CD1c-positive myeloid dendritic cell (primary cell): Measurements from ENCODE around the gene MSS51.

Experiments
- DNase-seq: peaks from one replicate; pipeline ENCODE4 v3.0.0-alpha.2; 2016; ENCODE audit errors: extremely low spot score

The MSS51 gene

DNA sequence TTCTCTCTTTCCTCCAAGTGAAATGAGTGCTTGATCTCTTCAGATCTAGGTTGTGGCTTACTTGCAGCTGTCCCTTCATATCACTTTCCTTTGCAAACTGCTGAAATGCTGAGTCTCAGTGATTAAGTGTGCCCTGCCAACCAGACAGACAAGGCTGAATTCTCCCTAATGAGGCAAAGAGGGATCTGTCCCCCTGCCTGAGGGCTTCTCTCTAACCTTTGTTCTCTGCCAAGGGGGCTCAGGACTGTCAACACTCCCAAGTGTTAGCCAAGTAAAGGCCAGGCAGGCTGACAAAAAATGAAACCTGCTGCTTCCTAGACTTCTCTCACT lies at the start of gene MSS51:
Gene MSS51 (minus strand): TSS at position 24 of the 330 bp plus-strand sequence. CDS start 5,277 bp downstream, outside the sequence.
- DNase-seq, result no peak

DNA sequence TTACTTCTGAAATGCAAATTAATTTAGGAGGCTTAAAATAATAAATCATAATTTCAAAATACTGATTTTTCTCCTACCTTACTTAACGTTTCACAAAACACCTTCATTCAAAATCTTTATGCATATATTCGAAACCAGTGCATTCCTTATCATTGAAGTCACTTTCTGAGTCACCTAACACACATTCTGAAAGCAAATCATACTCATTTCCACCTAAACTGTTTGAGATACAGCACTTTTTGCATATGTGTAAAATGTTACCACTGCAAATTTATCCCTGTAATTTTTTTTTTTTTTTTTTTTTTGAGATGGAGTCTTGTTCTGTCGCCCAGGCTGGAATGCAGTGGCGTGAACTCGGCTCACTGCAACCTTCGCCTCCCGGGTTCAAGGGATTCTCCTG lies 46.8 kb upstream of the MSS51 start:
- DNase-seq, result no peak

DNA sequence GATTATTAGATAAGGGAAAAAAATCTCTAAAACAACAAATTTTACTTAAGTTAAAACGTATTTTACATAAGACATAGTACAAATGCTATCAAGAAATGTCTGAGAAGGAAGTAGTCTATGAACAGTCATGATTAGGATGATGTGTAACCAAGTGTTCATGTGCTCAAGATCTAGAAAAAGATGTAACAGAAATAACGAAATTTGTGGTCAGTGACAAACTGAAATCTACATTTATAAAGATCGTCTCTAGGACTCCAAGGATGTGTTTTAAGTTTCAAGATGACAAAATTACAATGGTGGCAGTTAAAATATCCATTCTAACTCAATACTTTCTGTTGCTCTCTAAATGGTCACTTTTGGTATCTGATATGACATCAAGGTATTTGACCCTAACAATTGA lies 45.3 kb upstream of the MSS51 start:
- DNase-seq, result no peak

DNA sequence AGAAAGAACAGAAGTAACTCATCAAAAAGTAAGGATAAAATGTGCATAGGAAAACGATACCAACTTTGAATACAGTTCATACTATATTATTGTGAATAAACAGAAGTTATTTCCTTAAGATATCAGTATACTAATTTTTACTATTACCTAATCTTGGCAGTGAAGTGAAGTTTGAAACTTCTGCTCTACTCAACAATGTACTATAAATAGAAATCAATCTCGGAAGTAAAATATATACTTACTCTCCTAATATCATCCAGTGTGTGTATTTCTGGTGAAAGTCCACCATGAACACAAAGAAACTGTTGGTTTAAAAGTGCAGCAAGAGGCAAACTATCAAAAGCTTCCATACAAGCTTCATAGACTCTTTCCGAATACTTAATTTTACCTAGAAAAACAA lies 37.9 kb upstream of the MSS51 start:
- DNase-seq, result no peak

DNA sequence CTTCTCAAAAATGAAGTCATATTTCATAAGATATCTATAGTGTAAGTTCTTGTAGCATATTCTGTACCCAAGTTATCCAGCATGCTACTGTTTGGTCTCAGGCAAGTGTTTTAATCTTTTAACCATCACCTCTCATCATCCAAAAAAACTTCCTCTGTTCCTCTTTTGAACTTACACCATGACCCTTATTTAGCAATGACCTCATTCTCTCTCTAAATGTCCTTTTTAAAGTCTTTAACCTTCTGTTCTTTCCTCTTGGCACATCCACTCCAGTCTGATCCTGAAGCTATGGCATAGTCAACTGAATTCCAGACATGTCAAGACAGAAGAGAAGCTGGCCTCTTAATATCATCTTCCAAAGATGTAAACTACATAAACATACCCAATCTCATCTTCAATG lies 36.2 kb upstream of the MSS51 start:
- peak; percentile 28 for DNase-seq

DNA sequence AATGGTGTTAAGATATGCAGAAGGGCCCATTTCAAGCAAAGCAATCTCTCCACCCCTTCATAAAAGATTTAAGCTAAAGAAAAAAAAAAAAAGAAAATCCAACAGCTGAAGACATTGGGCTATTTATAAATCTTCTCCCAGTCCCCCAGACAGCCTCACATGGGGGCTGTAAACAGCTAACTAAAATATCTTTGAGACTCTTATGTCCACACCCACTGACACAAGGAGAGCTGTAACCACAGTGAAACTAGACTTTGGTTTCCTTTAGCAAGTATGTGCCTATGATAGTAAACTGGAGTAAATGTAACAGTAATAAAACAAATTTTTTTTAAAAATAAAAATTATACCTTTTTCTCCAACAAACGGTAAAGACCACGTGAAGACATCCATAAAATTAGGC lies 33.8 kb upstream of the MSS51 start:
- DNase-seq, result no peak

DNA sequence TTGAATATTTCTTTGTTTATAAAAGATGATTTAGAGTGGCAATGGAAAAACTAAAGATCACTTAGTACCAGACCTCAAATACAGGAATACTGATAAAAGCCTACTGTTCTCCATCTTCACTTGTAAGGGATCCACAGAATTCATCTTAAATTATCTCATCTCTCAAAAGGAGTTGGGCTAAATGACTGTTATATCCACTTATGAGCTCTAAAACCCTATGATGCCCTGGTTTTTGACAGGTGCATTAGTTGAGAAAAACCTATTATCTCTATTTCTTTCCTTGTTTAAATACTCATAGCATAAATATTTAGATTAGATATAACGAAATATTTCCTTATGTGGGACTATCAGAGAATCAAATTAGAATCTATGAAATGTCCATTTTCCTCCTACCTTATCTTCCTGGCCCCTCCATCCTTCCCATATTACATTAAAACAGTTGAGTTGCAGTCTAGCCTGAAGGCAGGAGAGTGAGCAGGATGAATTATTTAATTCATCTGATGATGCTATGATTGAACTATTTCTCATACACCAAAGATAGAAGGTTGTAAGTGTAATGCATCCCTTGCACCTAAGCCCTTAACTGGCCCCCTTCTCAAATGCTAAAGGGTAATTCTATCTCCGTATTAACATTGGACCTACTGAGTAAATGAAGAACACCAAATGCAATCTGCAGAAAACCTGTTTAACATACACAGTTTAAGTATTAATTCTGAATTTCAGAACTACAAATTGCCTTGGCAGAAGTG lies 32.8 kb upstream of the MSS51 start:
- DNase-seq, result no peak

DNA sequence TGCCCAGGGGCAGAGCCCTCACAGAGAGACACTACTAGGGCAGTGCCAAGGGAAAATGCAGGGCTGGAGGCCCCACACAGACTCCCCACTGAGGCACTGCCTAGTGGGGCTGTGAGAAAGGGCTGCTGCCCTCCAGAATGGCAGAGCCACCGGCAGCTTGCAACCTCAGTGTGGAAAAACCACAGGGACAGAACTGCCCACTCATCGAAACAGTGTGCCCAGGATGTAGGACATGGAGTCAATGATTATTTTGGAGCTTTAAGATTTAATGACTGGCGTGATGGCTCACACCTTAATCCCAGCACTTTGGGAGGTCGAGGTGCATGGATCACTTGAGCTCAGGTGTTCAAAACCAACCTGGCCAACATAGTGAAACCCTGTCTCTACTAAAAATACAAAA lies 27.5 kb upstream of the MSS51 start:
- DNase-seq, result no peak

DNA sequence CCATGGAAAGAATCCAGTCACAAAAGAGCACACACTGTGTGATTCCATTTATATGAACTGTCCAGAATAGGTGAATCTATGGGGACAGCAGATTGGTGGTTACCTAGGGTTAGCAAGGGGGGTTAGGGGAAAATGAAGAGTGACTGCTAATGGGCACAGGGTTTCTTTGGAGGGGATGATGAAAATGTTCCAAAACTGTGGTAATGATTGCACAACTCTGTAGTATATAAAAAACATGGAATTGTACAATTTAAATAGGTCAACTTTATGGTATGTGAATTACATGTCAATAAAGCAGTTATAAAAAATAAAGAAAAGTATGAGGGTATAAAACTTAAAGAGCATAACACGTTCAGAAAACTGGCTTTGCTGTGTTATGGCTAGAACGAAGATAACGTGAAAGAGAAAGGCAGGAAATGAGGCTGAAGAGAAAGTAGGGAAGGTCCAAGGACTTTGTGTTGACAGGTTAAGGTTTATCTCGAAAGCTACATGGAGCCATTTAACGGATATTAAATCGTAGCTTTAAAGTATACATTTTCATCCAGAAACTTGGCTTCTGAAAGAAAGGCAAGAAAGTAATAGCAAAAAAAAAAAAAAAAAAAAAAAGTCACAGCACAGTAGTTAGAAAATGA lies 26.4 kb upstream of the MSS51 start:
- DNase-seq, result no peak

DNA sequence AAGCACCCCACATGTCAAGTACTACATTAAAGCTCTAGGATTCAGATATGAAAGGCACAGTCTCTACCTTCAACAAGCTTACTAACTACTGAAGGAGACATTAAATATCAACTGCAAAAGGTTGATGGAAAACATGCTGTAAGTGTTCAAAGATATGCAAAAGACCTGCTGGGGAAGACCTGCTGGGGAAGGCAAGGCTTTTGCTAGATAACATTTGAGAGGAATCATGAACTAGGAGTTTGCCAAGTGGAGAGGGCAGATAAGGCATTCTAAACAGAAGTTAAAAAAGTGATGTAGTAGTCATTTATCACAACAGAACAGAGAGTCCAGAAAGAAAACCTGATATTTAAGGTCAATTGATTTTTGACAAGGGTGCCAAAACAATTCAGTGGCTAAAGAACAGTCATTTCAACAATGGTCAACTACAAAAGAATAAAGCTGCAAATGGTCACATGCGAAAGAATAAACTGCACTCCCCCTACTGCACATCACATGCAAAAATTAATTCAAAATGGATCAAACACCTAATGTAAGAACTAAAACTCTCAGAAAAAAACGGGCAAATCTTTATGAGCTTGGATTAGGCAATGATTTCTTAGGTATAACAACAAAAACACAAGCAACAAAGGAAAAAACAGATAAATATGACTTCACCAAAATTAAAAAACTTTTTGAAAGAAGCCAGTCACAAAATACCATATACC lies 23.0 kb upstream of the MSS51 start:
- DNase-seq, result no peak

DNA sequence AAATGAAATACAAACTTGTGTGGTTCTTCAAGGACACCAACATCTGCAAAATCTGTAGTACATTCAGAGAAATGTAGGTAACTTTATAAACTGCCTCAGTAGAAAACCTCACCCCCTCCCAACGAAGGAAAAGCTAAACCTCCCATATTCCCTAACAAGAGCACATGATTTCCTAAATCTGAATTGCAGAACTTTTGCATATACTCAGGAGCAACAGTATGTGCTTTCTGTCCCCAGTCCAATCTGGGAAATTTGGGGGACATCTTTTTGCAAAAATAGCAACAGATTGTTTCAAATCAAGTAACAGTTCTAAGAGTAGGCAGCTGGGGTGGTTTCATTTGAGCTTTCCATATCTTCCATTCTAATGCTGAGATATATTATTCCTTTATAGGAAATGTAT lies 15.8 kb upstream of the MSS51 start:
- DNase-seq, result no peak

DNA sequence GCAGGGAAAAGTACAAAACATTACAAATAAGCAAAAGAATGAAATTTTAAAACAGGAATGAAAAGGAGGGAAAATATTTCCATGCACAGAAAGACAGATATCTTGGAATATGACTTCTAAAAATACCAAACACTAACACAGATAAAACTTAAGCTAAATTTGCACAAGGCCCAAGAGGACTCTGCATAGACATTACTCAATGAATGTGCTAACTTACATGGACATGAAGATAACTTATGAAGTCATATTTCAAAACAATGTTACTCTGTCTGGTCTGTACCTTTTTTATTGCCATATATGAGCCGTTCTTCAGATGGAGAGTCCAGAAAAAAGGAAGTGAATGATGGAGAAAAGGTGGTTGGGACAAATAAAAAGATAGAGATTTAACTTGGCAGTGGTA lies 15.0 kb upstream of the MSS51 start:
- DNase-seq, result no peak

DNA sequence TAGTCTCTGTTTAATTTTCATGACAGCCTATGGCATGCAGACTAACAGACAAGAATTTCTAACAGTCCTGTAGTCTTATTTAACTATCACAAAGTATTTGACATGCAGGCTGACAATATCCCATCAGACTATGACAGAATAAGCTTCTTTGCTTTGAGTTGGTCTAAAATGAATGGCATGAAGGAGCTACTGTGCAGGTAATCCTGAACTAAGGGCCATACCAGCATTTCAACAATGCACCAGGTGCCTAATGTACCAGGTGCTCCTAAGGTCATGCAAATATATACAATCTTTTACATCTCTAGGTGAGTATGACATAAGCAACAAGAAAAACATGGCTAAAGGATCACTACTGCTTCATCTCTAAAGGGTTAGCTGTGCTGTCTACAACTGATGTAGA lies 13.6 kb upstream of the MSS51 start:
- no peak for DNase-seq

DNA sequence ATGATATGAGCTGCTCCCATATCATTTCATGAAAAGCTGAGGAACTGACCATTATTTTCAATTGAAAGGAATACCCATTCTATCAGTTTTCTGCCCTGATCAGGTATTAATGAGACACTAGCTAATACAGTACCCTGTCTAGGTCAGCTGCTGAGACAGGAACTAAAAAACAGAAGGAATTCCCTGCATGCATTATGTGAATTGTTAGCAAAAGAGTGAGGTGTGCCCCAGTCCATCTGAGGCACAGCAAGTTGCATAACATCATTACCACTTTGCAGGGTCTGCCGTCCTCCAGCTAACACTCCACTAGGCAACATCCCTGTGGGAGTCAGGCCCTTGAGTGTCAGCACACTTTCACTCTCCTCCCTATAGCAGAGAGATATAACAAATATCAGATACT lies 11.1 kb upstream of the MSS51 start:
- DNase-seq, result no peak

DNA sequence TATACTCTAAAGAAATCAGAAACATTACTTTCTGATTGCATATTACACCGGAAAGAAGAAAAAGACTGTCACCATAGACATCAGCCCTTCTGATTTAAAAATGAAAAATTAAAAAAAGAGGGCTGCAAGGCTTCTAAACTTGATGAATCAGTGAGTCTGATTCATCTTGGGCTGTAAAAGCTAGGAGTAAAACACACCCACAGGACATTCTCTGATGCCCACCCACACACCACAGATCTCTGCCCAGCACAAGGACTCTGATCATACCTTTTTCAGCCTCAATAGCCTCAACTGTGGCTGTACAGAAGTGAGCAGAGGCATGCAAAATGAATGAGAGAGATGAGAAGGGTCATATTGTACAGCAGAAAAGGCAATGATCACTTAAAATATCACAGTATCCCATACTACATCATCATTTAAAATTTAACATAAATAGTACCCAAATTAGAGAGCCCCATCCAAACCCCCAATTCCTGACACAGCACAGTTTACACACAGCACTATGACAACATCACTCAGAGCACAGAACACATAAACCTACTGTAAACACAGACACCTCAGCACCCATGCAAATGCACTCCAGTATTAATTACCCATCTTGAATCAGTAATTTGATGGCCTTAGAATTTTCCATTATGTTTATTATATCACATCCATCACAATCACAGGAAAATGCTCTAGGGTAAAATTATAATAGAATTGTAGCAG lies 6.4 kb upstream of the MSS51 start:
- no peak for DNase-seq

DNA sequence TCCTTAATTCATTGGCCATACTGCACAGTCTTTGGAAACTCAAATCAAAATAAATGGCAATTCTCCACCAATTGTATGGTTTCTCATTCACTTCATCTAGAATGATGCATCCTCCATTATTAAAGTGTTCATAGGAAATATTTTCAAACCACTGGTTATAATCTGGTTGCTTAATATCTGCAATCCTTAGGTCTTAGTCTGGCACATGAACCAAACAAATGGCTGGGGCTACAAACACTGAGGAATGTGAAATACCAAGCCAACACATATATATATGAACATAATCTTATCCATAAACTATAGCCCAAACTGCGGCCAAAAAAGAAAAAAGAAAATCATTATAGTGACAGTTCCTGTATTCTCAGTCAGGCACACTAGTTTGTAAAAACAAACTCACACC lies 5.7 kb upstream of the MSS51 start:
- DNase-seq, result no peak

DNA sequence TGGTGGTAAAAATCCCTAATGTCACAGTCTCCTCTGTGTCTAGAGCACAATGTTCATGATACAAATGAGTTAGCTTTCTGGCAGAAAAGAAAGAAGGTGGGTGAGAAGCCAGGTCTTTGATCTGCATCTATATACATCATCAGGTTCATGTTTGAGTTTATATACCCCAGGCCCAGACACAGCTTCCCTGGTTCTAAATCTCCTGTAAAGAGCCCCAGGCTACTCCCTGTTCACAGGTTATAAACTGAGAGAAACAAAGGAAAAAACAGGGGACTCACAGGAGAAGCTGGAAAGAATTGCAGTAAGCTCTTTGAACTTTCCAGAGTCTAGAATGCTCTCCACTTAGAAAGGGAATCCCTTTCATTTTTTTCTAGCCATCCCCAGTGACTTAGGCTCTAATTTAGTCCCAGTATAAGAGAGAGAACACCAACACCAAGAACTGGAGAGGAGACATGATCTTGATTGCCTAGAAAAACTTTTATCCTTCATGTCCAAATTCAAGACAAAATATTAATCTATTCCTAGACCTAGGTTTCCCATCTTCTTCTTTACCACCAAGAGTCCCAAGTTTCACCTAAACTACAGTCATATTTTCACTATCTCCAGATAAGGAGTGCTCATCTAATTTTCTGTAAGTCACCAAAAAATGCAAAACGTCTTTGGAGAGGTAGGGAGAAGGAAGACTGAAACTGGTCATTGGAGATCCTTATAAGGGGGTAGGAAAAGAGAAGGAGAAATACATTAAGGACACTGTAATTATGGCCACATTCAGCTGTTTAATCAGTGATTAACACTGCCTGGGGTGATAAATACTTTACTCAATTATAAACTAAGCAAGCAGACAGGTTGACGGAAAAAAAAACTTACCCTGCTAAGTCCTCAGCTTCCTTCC lies 469 bp downstream of the MSS51 start:
- DNase-seq, result no peak

DNA sequence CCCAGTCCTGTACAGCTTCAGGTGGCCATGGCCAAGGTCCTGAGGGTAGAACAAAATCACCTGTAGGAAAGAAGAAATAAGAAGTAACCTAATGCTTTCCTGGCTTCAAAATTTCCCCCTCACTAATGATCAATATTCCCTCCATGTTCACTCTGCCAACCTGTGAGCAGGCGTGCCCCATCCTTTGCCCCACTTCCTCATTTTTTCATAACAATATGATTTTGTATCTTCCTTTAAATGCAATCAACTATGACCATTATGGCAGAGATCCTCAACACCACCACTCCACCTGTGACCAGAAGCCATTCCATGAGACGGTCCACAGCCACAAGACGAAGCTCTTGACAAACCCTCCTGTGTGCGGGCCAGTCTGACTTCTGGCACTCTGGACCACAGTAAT lies 7.0 kb downstream of the MSS51 start:
- DNase-seq, result no peak

DNA sequence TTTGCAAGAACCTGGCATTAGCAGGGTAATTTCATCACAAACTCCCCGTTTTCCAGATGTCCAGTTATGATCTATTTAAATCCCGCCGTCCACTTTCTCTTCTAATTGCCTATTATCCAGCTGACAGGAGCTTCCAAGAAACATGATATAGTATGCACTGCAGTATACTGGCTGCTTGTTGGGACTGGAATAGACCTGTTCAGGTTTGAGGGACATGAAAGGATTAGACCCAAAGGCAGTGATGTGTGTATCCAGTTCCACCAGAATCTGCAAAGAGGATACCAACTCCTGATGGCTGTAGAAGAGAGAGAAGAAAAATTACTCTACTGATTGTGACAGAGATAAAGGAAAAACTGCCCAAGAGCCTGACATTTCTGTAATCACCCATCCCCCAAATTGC lies 8.9 kb downstream of the MSS51 start:
- no peak for DNase-seq

DNA sequence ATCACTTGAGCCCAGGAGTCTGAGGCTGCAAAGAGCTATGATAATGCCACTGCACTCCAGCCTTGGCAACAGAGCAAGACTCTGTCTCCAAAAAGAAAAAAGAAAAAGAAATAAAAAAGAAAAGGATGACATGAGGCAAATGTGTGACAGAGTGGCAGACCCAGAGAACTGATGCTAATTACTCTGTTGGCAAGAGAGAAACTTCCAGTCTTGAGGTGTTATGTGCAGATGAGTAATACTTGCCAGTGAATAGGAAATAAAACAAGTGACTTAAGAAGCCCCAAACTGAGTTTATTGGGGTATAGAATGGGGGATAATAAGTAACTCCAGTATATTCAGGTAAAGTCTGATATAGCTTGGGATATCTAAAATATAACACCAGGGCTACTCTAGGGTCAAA lies 10.1 kb downstream of the MSS51 start:
- DNase-seq, result no peak

DNA sequence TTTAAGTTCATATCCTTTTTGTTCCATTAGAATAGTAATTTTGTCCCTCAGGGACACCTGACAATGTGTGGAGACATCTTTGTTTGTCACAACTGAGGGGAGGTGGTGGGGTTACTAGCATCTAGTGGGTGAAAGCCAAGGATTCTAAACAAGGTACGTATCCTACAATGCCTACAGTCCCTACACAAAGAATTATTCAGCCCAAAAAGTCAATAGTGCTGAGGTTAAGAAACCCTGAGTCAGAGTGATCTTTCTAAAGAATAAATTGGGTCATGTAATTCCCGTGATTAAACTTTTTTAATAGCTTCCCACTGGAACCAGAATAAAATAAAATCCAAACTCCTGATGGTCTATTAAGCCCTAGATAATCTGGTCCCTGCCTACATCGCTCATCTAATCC lies 16.8 kb downstream of the MSS51 start:
- no peak for DNase-seq
